Naive thymus-derived CD8-positive, alpha-beta T cell (primary cell): ENCODE results near the gene ZDHHC6. TPM values are rescaled to one million over a fixed set of nuclear protein-coding genes. Genes with fewer than 3 reads are reported as not detected.

Source experiments
- ATAC-seq, 2 donors: fragments of 150-1000 bp; cut with Tn5 transposase in 1 of 2; sonication (Bioruptor Pico), chemical (Tn5 transposase) in 1 of 2; 1 replicate in 1 of 2; 2 replicates in 1 of 2; pipeline ENCODE4 v1.10.0; 2021; ENCODE audit warnings: mild to moderate bottlenecking in 2 of 2, moderate library complexity in 2 of 2
- POLR2A ChIA-PET: fragments of 350-600 bp; sonication (Branson Sonifier 250); formaldehyde crosslinking; loops from one replicate; lab custom pipeline; 2021; ENCODE audit warnings: antibody characterized with exemption; lab: Charles Lee
- DNase-seq, 10 donors: peaks; one replicate each; pipeline versions ENCODE4 v3.0.0 to v3.0.0-alpha.2; 2020 to 2022
- H3K27ac Mint-ChIP-seq, 10 donors: one replicate each; pipeline ENCODE4 v1.8.0; 2020 to 2022; ENCODE audit warnings: mild to moderate bottlenecking in 10 of 10, mixed read lengths in 10 of 10, moderate library complexity in 4 of 10, inconsistent platforms in 1 of 10
- H3K27me3 Mint-ChIP-seq, 5 donors: one replicate each; pipeline ENCODE4 v1.8.0; 2021 to 2022; ENCODE audit warnings: mixed read lengths in 5 of 5
- H3K36me3 Mint-ChIP-seq, 3 donors: one replicate each; pipeline ENCODE4 v1.8.0; 2020 to 2022; ENCODE audit warnings: mixed read lengths in 3 of 3, mild to moderate bottlenecking in 2 of 3, inconsistent platforms in 1 of 3
- H3K4me1 Mint-ChIP-seq, 4 donors: one replicate each; pipeline ENCODE4 v1.8.0; 2021 to 2022; ENCODE audit warnings: mixed read lengths in 4 of 4
- H3K4me3 Mint-ChIP-seq, 10 donors: one replicate each; pipeline ENCODE4 v1.8.0; 2020 to 2022; ENCODE audit warnings: mild to moderate bottlenecking in 10 of 10, mixed read lengths in 10 of 10, moderate library complexity in 6 of 10, inconsistent platforms in 1 of 10
- H3K9me3 Mint-ChIP-seq, 9 donors: one replicate each; pipeline ENCODE4 v1.8.0; 2020 to 2022; ENCODE audit warnings: mixed read lengths in 9 of 9, mild to moderate bottlenecking in 3 of 9, inconsistent platforms in 1 of 9, moderate library complexity in 1 of 9
- polyA plus RNA-seq, 3 donors: library from polyadenylated mRNA; unstranded; fragments of 300-500 nt; fragmentation: Illumina TruSeq; gene quantifications; one replicate each; pipeline ENCODE4 v1.2.3, GENCODE V29; 2021
- total RNA-seq, 8 experiments: library from RNA in 2 of 8; stranded (reverse) in 2 of 8; gene quantifications; one replicate each; pipeline ENCODE4 v1.2.3 and lab custom pipeline; 2021 to 2026

Gene ZDHHC6, protein sequence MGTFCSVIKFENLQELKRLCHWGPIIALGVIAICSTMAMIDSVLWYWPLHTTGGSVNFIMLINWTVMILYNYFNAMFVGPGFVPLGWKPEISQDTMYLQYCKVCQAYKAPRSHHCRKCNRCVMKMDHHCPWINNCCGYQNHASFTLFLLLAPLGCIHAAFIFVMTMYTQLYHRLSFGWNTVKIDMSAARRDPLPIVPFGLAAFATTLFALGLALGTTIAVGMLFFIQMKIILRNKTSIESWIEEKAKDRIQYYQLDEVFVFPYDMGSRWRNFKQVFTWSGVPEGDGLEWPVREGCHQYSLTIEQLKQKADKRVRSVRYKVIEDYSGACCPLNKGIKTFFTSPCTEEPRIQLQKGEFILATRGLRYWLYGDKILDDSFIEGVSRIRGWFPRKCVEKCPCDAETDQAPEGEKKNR
- total RNA-seq (10 to 100 TPM; 54.8 to 62.0 TPM), polyA plus RNA-seq (10 to 100 TPM; 27.5 to 34.8 (median 31.6) TPM), total RNA-seq (lab: John Stamatoyannopoulos, UW) (46.3 to 95.4 (median 76.4) reads per million in 6 experiments)

DNA sequence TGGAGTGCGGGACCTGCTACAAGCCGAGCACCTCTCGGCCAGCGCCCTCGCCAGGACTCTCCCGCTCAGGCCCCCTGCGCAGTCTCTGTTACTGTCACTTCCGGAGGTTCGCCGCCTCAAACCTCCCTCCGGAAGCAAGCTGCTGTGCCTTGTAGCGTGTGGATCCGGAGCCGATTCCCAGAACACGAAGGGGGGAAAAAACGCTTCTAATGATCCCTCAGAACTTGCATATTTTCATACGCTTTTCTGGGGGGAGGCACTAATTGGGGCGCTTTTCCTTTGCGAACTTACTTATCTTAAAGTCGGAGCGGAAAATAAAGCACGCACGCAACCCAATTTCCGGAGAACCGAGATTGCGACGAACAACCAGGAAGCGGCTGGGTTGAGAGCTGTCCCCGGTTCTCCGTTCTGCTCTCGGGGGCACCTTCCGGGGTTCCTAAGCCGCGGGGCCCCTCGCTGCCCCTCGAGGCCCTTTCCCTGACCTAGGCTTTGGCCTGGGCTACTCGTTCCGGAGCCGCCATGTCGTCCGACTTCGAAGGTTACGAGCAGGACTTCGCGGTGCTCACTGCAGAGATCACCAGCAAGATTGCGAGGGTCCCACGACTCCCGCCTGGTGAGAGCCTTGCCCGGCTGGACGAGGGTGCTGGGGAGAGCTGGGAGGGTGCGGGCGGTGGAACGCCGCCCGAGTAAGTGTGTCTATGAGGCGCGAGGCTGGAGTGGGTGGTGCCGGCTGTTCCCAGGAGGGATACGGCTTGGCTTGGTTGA is at the start of gene ZDHHC6, which contains the start of gene VTI1A:
ZDHHC6 (minus strand) TSS at position 60 of the 765 bp plus-strand sequence. CDS start 1,478 bp downstream, outside the sequence.
VTI1A (plus strand) TSS at position 361 of the 765 bp plus-strand sequence; CDS start at position 520, 159 bp downstream.
- Mint-ChIP-seq H3K36me3 (peaks cover 0 to 38% (median 5%) of the 10 kb centered on the region in 3 donors), H3K9me3 (no peaks in the 10 kb centered on the region), H3K27me3 (no peaks in the 10 kb centered on the region), H3K4me1 (peaks cover 20 to 75% (median 60%) of the 10 kb centered on the region in 4 donors), H3K27ac (peak within 1 kb of the TSS; percentile 95 to 100 (median 98)), H3K4me3 (peak within 1 kb of the TSS; percentile 87 to 100 (median 97))
- DNase-seq (peak; percentile 71 to 93 (median 81)), ATAC-seq (peak; percentile 88)
- POLR2A ChIA-PET: interaction anchor here (0.6 to 2.2 kb wide), 13 partner anchors 9 to 1619 kb away, joined by 3 to 20 read pairs (median 4); partner anchors contain the start of genes ACSL5 and GPAM

DNA sequence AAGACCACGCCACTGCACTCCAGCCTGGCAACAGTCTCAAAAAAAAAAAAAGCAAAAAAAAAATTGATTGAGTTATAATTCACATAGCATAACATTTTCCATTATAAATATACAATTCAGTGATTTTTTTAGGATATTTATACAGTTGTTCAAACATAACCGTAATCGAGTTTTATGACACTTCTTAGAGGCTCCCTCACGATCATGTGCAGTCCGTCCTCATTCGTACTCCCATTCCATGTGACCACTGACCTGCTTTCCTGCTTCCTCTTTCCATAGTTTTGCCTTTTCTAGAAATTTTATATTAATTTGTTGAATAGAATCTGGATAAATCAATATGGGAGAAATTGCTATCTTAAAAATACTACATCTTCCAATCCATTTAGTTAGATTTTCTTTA is 46.0 kb upstream of the ZDHHC6 start:
- POLR2A ChIA-PET: no interaction called here
- no peak for ATAC-seq
- Mint-ChIP-seq H3K4me1 (peaks cover 5 to 17% (median 9%) of the 10 kb centered on the region in 4 donors), H3K9me3 (no peaks in the 10 kb centered on the region), H3K36me3 (peaks cover 0 to 6% (median 0%) of the 10 kb centered on the region in 3 donors), H3K4me3 (no peak overlapping the region), H3K27me3 (no peaks in the 10 kb centered on the region), H3K27ac (no peak overlapping the region)
- no peak for DNase-seq

DNA sequence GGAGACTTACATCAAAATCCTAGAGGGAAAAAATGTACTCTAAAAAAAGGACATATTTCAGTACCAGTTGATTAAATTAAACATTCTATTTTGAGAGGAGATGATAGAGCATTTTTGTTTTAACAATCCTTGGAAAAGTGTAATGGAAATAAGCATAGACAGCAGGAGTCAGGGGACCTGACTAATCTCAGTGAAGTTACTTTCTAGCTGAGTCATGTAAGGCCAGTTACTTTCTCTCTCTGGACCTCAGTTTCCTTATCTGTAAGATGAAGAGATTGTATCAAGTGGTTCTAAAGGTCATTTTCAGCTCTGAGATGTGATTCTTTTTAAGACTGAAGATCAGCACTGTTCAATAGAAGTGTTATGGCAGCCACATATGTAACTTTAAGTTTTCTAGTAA is 44.4 kb upstream of the ZDHHC6 start:
- Mint-ChIP-seq H3K27ac (no peak overlapping the region), H3K27me3 (no peaks in the 10 kb centered on the region), H3K36me3 (peaks cover 0 to 10% (median 0%) of the 10 kb centered on the region in 3 donors), H3K4me1 (peaks cover 0 to 24% (median 13%) of the 10 kb centered on the region in 4 donors), H3K9me3 (no peaks in the 10 kb centered on the region), H3K4me3 (no peak overlapping the region)
- DNase-seq: no peak
- POLR2A ChIA-PET: no interaction called here
- ATAC-seq: no peak

DNA sequence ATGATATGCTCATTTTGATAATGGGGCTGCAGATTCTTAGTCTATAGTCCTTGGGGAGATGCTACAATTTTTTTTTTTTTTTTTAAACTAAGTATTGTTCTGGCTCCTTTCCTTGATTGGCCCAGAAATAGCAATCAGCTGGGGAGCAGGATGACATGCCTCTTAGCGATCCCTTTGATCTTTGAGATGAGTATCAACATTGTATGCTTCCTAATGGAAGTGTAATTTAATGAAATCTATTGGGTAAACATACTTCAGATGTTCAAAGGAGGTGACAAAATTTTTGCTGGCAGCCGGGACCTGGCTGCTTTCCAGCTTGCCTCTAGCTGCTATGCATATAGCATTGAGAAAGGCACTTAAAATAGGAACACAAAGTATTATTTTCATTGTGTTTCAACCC is 43.8 kb upstream of the ZDHHC6 start:
- Mint-ChIP-seq H3K4me1 (peaks cover 0 to 24% (median 13%) of the 10 kb centered on the region in 4 donors), H3K27ac (no peak overlapping the region), H3K27me3 (no peaks in the 10 kb centered on the region), H3K9me3 (no peaks in the 10 kb centered on the region), H3K4me3 (no peak overlapping the region), H3K36me3 (peaks cover 0 to 14% (median 0%) of the 10 kb centered on the region in 3 donors)
- no peak for ATAC-seq
- POLR2A ChIA-PET: no interaction called here
- DNase-seq: no peak

DNA sequence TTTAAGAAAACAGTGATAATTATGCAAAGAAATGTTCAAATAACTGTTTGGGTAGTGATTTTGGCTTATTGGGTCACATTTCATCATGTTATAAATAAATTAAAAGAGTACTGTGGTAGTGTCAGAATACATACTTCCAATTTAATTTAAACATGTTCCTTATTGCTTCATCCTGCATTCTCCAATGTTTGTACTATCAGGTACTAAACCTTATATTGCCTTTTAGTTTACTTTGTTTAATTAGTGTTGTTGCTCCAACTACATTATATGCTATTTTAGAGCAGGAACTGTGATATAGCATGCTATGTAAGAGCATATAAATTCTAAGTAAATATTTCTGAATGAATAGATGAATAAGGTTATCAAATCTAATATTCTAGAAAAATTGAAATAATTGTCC is 41.2 kb upstream of the ZDHHC6 start:
- Mint-ChIP-seq H3K9me3 (no peaks in the 10 kb centered on the region), H3K27ac (peak overlapping the region in 1 of 10 donors; percentile 38), H3K4me1 (peaks cover 0 to 13% (median 12%) of the 10 kb centered on the region in 4 donors), H3K4me3 (no peak overlapping the region), H3K36me3 (peaks cover 0 to 14% (median 2%) of the 10 kb centered on the region in 3 donors), H3K27me3 (no peaks in the 10 kb centered on the region)
- POLR2A ChIA-PET: no interaction called here
- ATAC-seq (no peak), DNase-seq (no peak)

DNA sequence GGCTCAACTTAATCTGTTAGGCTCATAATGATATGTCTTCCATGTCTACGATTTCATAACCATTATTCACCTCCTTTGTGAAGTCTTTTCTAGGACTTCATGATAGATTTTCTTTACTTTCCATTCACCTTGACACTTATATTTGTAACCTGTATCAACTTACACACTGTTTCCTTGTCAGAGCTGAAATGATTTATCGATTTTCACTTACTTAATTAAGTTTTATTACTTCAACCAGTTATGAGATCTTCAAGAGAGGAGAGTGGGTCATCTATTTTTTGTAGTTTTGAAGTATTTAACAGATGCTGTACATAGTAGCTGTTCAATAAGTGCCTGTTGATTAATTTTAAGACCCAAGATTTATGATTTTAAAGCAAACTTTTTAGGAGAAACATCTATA is 37.7 kb upstream of the ZDHHC6 start:
- Mint-ChIP-seq H3K9me3 (no peaks in the 10 kb centered on the region), H3K27ac (no peak overlapping the region), H3K27me3 (no peaks in the 10 kb centered on the region), H3K4me1 (peaks cover 0 to 17% (median 12%) of the 10 kb centered on the region in 4 donors), H3K36me3 (peaks cover 0 to 17% (median 2%) of the 10 kb centered on the region in 3 donors), H3K4me3 (no peak overlapping the region)
- POLR2A ChIA-PET: no interaction called here
- ATAC-seq (no peak), DNase-seq (no peak)

DNA sequence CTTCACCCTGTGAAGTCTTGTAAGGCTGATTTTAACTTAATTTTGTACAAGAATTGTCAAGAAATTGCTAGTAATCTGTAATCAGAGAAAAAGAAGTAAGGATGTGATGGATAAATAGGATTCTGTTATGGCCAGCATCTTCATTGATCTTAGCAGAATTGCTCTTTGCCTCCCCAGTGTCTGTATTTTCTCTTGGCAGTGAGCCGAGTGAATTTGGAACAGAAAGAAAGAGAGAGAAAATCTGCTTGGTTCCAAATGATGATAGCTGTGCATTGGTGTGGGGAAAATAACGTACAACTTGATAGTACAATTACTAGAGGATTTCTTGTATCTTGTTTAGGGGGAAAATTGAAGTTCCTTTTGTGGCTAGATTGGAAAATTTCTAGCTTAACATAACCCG is 34.9 kb upstream of the ZDHHC6 start:
- no peak for DNase-seq
- Mint-ChIP-seq H3K4me3 (no peak overlapping the region), H3K36me3 (peaks cover 0 to 13% (median 2%) of the 10 kb centered on the region in 3 donors), H3K27me3 (no peaks in the 10 kb centered on the region), H3K27ac (no peak overlapping the region), H3K9me3 (no peaks in the 10 kb centered on the region), H3K4me1 (peaks cover 0 to 12% (median 6%) of the 10 kb centered on the region in 4 donors)
- POLR2A ChIA-PET: no interaction called here
- no peak for ATAC-seq

DNA sequence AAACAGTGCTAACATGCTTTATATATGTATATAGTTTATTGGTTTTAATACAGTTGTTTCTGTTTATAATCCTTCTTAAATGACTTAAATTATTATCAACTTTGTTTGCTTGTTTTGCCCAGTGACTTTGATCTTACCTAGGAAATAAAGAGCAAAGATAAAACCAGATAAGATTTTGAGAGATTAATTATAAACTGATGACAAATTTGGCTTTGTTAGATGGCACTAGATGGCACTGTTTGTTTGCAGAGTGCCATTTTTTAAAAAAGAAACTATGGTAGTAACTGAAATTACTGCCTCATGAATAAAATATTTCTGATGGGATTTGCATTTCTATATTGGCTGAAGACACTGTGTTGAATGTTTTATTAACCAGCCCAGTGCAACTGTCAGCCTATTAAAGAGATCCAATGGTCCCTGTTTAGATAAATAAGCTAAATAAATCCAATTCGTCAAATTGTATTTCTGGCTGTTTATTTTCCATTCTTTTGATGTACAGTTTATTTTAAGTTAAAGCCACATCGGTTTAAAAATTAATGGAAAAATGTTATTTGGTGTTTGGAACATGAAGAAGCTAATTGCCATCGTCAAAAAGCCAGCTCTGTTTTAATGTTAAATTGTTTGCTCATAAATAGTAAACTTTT is 29.0 kb upstream of the ZDHHC6 start:
- H3K27me3 Mint-ChIP-seq: no peaks in the 10 kb centered on the region
- H3K4me1 Mint-ChIP-seq: peaks cover 7 to 19% (median 10%) of the 10 kb centered on the region in 4 donors
- ATAC-seq (no peak), DNase-seq (peak in 1 of 10 donors; percentile 5)
- POLR2A ChIA-PET: no interaction called here
- no peak overlapping the region for H3K4me3 Mint-ChIP-seq
- peaks cover 0 to 14% (median 0%) of the 10 kb centered on the region in 3 donors for H3K36me3 Mint-ChIP-seq
- no peak overlapping the region for H3K27ac Mint-ChIP-seq
- H3K9me3 Mint-ChIP-seq: no peaks in the 10 kb centered on the region

DNA sequence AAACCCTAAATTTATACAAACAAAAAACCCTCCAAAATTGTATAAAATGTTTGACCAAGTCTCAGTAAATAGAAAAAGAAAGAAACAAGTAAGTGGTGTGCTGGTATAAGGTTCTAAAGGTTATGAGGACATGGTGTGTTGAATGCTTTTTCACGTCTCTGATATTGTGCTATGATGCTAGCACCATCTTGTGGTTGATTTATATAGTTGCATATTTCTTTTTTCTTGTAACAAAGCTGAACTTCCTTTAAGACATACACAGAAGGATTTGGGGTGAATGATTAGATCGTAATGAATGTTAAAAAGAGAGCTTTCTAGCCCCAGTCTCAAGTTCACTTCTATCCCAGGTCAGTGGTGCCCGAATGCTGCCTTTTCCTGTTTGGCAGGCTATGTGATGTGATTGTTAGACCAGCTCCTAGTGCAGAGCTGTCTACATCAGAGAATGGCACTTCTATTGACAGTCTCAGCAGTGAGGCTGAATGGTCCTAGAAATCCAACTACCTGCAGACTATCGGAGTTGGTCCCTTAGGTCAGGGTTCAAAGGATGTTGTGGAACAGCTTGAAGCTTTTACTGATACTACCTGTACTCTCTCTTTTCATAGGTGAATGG is 25.3 kb upstream of the ZDHHC6 start:
- H3K27me3 Mint-ChIP-seq: no peaks in the 10 kb centered on the region
- POLR2A ChIA-PET: no interaction called here
- no peak overlapping the region for H3K4me3 Mint-ChIP-seq
- ATAC-seq: peak; percentile 60 to 71
- H3K27ac Mint-ChIP-seq: peak overlapping the region in 4 of 10 donors; percentile 1 to 24 (median 16)
- peak in 3 of 10 donors; percentile 38 to 48 (median 41) for DNase-seq
- peaks cover 0 to 42% (median 0%) of the 10 kb centered on the region in 3 donors for H3K36me3 Mint-ChIP-seq
- H3K4me1 Mint-ChIP-seq: peaks cover 7 to 13% (median 9%) of the 10 kb centered on the region in 4 donors
- no peaks in the 10 kb centered on the region for H3K9me3 Mint-ChIP-seq

DNA sequence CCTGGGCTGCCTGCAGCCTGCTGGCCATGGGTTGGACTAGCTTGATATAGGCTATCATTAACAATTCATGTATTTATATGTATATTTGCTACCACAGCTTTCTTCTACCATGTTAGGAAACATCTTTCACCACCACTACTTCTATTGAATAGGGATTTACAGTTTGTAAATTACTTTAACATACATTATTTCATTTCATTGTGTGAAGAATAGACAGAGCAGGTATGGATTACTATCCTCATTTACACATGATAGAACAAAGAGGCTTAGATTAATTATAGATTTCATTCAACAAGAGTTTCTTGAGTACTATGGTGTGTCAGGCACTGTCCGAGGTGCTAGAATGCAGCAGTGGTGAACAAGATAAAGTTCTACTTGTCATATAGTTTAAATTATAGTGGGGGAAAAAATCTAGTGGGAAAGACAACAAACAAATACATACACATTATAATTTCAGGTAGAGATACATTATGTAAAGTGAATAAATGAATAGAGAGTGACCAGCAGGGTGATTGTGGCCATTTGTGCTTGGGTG is 20.9 kb upstream of the ZDHHC6 start:
- no peaks in the 10 kb centered on the region for H3K9me3 Mint-ChIP-seq
- POLR2A ChIA-PET: no interaction called here
- peaks cover 15 to 65% (median 17%) of the 10 kb centered on the region in 3 donors for H3K36me3 Mint-ChIP-seq
- H3K4me3 Mint-ChIP-seq: no peak overlapping the region
- DNase-seq (no peak), ATAC-seq (no peak)
- no peaks in the 10 kb centered on the region for H3K27me3 Mint-ChIP-seq
- H3K27ac Mint-ChIP-seq: no peak overlapping the region
- H3K4me1 Mint-ChIP-seq: peaks cover 5 to 11% (median 9%) of the 10 kb centered on the region in 4 donors

DNA sequence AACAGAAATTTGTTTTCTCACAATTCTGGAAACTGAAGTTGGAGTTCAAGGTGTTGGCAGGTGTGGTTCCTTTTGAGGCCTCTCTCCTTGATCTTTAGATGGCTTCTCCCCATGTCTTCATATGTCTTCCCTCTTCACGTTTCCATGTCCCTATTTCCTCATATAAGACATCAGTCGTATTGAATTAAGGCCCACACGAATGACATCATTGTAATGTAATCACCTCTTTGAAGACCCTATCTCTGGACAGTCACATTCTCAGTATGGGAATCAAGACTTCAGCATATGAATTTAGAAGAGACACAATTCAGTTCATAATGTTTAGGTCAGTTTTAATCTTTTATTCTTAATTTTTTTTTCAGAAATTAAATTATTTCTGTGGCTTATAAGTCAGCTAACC is 20.1 kb upstream of the ZDHHC6 start:
- Mint-ChIP-seq H3K27ac (peak overlapping the region in 1 of 10 donors; percentile 31), H3K36me3 (peaks cover 15 to 66% (median 17%) of the 10 kb centered on the region in 3 donors), H3K27me3 (no peaks in the 10 kb centered on the region), H3K9me3 (no peaks in the 10 kb centered on the region), H3K4me1 (peaks cover under 1 to 8% (median 4%) of the 10 kb centered on the region in 4 donors), H3K4me3 (no peak overlapping the region)
- POLR2A ChIA-PET: no interaction called here
- ATAC-seq (no peak), DNase-seq (no peak)
